HG02678 (cell line): ENCODE measurements around the gene GON4L.
"Not testable (repeated sequence)": the region's sequence is repeated elsewhere in the genome, so short reads cannot be mapped to it uniquely, and the experiment has no call there.

Experiments used
- ATAC-seq: cut with Tn5 transposase; IDR thresholded peaks from one replicate; pipeline ENCODE4 v1.9.1; 2021; ENCODE audit warnings: mild to moderate bottlenecking, moderate library complexity; ENCODE audit not compliant: unreplicated experiment

The GON4L gene

DNA sequence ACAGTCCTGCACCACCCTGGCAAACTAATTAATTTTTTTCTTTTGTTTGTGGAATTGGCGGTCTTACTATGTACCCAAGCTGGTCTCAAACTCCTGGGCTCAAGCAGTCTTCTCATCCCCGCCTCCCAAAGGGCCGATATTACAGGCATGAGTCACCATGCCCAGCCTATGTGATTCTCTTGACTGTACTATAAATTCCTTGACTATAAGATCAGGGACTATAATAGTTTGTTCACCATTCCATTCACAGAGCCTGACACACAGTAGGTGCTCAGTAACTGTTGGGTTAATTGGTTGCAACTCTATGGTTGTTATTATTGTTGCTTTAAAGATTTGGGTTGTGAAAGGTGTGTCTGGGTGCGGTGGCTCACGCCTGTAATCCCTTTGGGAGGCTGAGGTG is 150.9 kb downstream of the GON4L start:
- no peak for ATAC-seq

GRCh38 chr1:155704414-155704813 is 152.6 kb downstream of the GON4L start:
- ATAC-seq: not testable (repeated sequence)

- ATAC-seq: no peak
Observed at GRCh38 chr1:155703216-155703615, 153.8 kb downstream of the GON4L start.

DNA sequence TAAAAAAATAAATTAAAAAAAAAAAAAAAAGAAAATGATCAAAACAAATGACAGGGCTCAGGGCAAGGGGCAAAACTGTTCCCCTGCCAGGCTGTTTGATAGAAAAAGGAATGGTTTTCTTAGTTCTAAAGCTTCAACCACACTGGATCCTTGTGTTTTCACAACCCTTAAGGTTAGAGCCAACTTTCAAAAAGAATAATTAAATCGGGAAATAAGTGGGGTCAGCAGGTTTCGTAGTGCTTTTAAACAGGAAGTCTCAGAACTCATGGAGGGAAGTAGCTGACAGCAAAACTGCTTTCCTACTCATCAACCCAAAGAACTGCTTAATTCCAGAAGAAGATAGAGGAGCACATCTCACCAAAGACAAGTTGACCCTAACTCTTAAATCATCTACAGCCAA is 155.3 kb downstream of the GON4L start:
- ATAC-seq: not testable (repeated sequence)
